ENCODE data around the gene TTC19.

The TTC19 gene

GRCh38 chr17:16072031-16072430, 72.4 kb downstream of the TTC19 start:
- H3K27me3 ChIP-seq (ENCODE audit: insufficient read depth, poor library complexity, severe bottlenecking): no peaks in the 10 kb centered on the region

GRCh38 chr17:16073845-16074244, 74.2 kb downstream of the TTC19 start:
- peaks cover 3% of the 10 kb centered on the region for H3K27me3 ChIP-seq (ENCODE audit: insufficient read depth, poor library complexity, severe bottlenecking)
- no peak for TF ChIP-seq REST (IDR thresholded peaks at IDR 0.05; ENCODE audit: insufficient replicate concordance, low read depth)
- TF ChIP-seq CTCF (IDR thresholded peaks at IDR 0.05; ENCODE audit: insufficient read depth, low read length): no peak
- H3K27ac ChIP-seq (replicated peaks): no peak overlapping the region

More at GRCh38 chr17:16072031-16072430, 72.4 kb downstream of the TTC19 start:
- TF ChIP-seq SPI1 (IDR thresholded peaks at IDR 0.05; ENCODE audit: borderline replicate concordance, low read depth) (no peak), REST (IDR thresholded peaks at IDR 0.05; ENCODE audit: insufficient replicate concordance, low read depth) (no peak), CTCF (IDR thresholded peaks at IDR 0.05; ENCODE audit: insufficient read depth, low read length) (no peak), GABPA (IDR thresholded peaks at IDR 0.05; ENCODE audit: low read depth) (no peak), POLR2AphosphoS5 (IDR thresholded peaks at IDR 0.05; ENCODE audit: low read depth) (no peak)
- no peak for DNase-seq (ENCODE audit: low read depth in 1 of 2, low spot score in 1 of 2)
- H3K27ac ChIP-seq (replicated peaks): no peak overlapping the region
- H3K4me3 ChIP-seq (replicated peaks; ENCODE audit: insufficient read depth, low read length): no peak overlapping the region

GRCh38 chr17:16074423-16074822, 74.8 kb downstream of the TTC19 start:
- TF ChIP-seq GABPA (IDR thresholded peaks at IDR 0.05; ENCODE audit: low read depth) (no peak), CTCF (IDR thresholded peaks at IDR 0.05; ENCODE audit: insufficient read depth, low read length) (no peak), SPI1 (IDR thresholded peaks at IDR 0.05; ENCODE audit: borderline replicate concordance, low read depth) (no peak), REST (IDR thresholded peaks at IDR 0.05; ENCODE audit: insufficient replicate concordance, low read depth) (no peak), POLR2AphosphoS5 (IDR thresholded peaks at IDR 0.05; ENCODE audit: low read depth) (no peak)
- peaks cover 3% of the 10 kb centered on the region for H3K27me3 ChIP-seq (ENCODE audit: insufficient read depth, poor library complexity, severe bottlenecking)
- no peak overlapping the region for H3K27ac ChIP-seq (replicated peaks)
- DNase-seq (ENCODE audit: low read depth in 1 of 2, low spot score in 1 of 2): no peak
- H3K4me3 ChIP-seq (replicated peaks; ENCODE audit: insufficient read depth, low read length): no peak overlapping the region

More at GRCh38 chr17:16073845-16074244, 74.2 kb downstream of the TTC19 start:
- no peak for DNase-seq (ENCODE audit: low read depth in 1 of 2, low spot score in 1 of 2)
- no peak overlapping the region for H3K4me3 ChIP-seq (replicated peaks; ENCODE audit: insufficient read depth, low read length)
